SK-N-MC (cell line): ENCODE results near the gene SERHL2.

Source experiments
- EZH2 ChIP-seq: fragments of 200-600 bp; sonication (generic); IDR thresholded peaks from one replicate; pipeline ENCODE4 v1.6.1; 2017; ENCODE audit warnings: antibody characterized with exemption
- POLR2AphosphoS5 ChIP-seq: IDR thresholded peaks from 2 replicates; pipeline ENCODE4 v1.6.1; 2012; ENCODE audit warnings: mild to moderate bottlenecking, low read depth, low read length, borderline replicate concordance

GRCh38 chr22:42615092-42615859 lies 61.5 kb downstream of the SERHL2 start:
- TF ChIP-seq EZH2 (no peak), POLR2AphosphoS5 (peak; percentile 100)
